ENCODE measurements around the gene CCM2. TPM values are rescaled to one million over a fixed set of nuclear protein-coding genes. Genes with fewer than 3 reads are reported as not detected.

The CCM2 gene
- polyA plus RNA-seq (ENCODE audit: insufficient read length), result 27.0 TPM
- long read RNA-seq, donor 1, transcript CCM2-201 (10 exons, 1,894 nt), result major isoform, 10 of 30 reads
- long read RNA-seq, donor 1, partial matches to known transcripts, result 16 of 30 reads
- long read RNA-seq, donor 1, other reads (novel, unspliced or antisense), result 0 of 30 reads
- long read RNA-seq, donor 2, transcript CCM2-201 (10 exons, 1,894 nt), result major isoform, 5 of 7 reads
- long read RNA-seq, donor 2, partial matches to known transcripts, result 0 of 7 reads
- long read RNA-seq, donor 2, other reads (novel, unspliced or antisense), result 0 of 7 reads
- long read RNA-seq, donor 3, partial matches to known transcripts, result 14 of 17 reads
- long read RNA-seq, donor 3, other reads (novel, unspliced or antisense), result 0 of 17 reads
- long read RNA-seq, donor 4, partial matches to known transcripts, result 6 of 6 reads
- long read RNA-seq, donor 4, other reads (novel, unspliced or antisense), result 0 of 6 reads
- long read RNA-seq, donor 5, transcript CCM2-201 (10 exons, 1,894 nt), result major isoform, 6 of 13 reads
- long read RNA-seq, donor 5, transcript CCM2-218 (9 exons, 1,719 nt), result major isoform, 6 of 13 reads
- long read RNA-seq, donor 5, partial matches to known transcripts, result 0 of 13 reads
- long read RNA-seq, donor 5, other reads (novel, unspliced or antisense), result 0 of 13 reads
- long read RNA-seq, donor 6, transcript CCM2-201 (10 exons, 1,894 nt), result major isoform, 5 of 10 reads
- long read RNA-seq, donor 6, partial matches to known transcripts, result 0 of 10 reads
- long read RNA-seq, donor 6, other reads (novel, unspliced or antisense), result 0 of 10 reads
- long read RNA-seq, donor 7, transcript CCM2-201 (10 exons, 1,894 nt), result major isoform, 12 of 14 reads
- long read RNA-seq, donor 7, partial matches to known transcripts, result 0 of 14 reads
- long read RNA-seq, donor 7, other reads (novel, unspliced or antisense), result 0 of 14 reads
- long read RNA-seq, donor 8, partial matches to known transcripts, result 0 of 3 reads
- long read RNA-seq, donor 8, other reads (novel, unspliced or antisense), result 0 of 3 reads

GRCh38 chr7:45000093-45001032 lies at the start of gene CCM2:
Gene CCM2, plus strand, starts transcription at chr7:45000201. Its CDS starts 133 bp downstream, at chr7:45000334.
- DNase-seq, result no peak

- DNase-seq, result no peak
Measured at GRCh38 chr7:44953156-44953555, 46.8 kb upstream of the CCM2 start.

- no peak for DNase-seq
Measured at GRCh38 chr7:44955733-44956132, 44.3 kb upstream of the CCM2 start.

GRCh38 chr7:44956157-44956766 lies 43.7 kb upstream of the CCM2 start:
- no peak for DNase-seq

GRCh38 chr7:44958645-44959344 lies 41.2 kb upstream of the CCM2 start:
- DNase-seq, result no peak

GRCh38 chr7:44959433-44959951 lies 40.5 kb upstream of the CCM2 start:
- DNase-seq, result no peak

- no peak for DNase-seq
Measured at GRCh38 chr7:44960011-44960580, 39.9 kb upstream of the CCM2 start.

GRCh38 chr7:44961844-44962482 lies 38.0 kb upstream of the CCM2 start:
- DNase-seq, result no peak

GRCh38 chr7:44962483-44963251 lies 37.3 kb upstream of the CCM2 start:
- DNase-seq, result no peak

GRCh38 chr7:44963364-44964290 lies 36.4 kb upstream of the CCM2 start:
- DNase-seq, result no peak

- DNase-seq, result no peak
Measured at GRCh38 chr7:44964384-44964830, 35.6 kb upstream of the CCM2 start.

- DNase-seq, result no peak
Measured at GRCh38 chr7:44964831-44965440, 35.1 kb upstream of the CCM2 start.

GRCh38 chr7:44965441-44965903 lies 34.5 kb upstream of the CCM2 start:
- no peak for DNase-seq

GRCh38 chr7:44965937-44966730 lies 33.9 kb upstream of the CCM2 start:
- no peak for DNase-seq

GRCh38 chr7:44966731-44967538 lies 33.1 kb upstream of the CCM2 start:
- DNase-seq, result no peak

Data from left kidney (tissue), 8 donors.